Hepatocyte (in vitro differentiated cells): ENCODE results near the gene NEURL2.

ENCODE experiments used
- EZH2 ChIP-seq: fragments of 200-600 bp; sonication (generic); IDR thresholded peaks from 2 replicates; pipeline ENCODE4 v1.6.1; 2016; ENCODE audit warnings: antibody characterized with exemption, mild to moderate bottlenecking, borderline replicate concordance
- TF ChIP-seq, protein P1 (sequence below): fragments of 200-600 bp; sonication (generic); IDR thresholded peaks from 2 replicates; pipeline ENCODE4 v1.5.1; 2016; ENCODE audit warnings: antibody characterized with exemption, mild to moderate bottlenecking; ENCODE audit not compliant: poor library complexity

- TF ChIP-seq, protein P1, sequence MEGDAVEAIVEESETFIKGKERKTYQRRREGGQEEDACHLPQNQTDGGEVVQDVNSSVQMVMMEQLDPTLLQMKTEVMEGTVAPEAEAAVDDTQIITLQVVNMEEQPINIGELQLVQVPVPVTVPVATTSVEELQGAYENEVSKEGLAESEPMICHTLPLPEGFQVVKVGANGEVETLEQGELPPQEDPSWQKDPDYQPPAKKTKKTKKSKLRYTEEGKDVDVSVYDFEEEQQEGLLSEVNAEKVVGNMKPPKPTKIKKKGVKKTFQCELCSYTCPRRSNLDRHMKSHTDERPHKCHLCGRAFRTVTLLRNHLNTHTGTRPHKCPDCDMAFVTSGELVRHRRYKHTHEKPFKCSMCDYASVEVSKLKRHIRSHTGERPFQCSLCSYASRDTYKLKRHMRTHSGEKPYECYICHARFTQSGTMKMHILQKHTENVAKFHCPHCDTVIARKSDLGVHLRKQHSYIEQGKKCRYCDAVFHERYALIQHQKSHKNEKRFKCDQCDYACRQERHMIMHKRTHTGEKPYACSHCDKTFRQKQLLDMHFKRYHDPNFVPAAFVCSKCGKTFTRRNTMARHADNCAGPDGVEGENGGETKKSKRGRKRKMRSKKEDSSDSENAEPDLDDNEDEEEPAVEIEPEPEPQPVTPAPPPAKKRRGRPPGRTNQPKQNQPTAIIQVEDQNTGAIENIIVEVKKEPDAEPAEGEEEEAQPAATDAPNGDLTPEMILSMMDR, result no peak
- TF ChIP-seq EZH2, result no peak
These were observed 13.8 kb upstream of the NEURL2 start for GRCh38 chr20:45904583-45905504.
